Progenitor cell of endocrine pancreas (in vitro differentiated cells): ENCODE measurements around the gene RETREG3. TPM values are rescaled to one million over a fixed set of nuclear protein-coding genes. Genes with fewer than 3 reads are reported as not detected.

Experiments
- DNase-seq: peaks from one replicate; pipeline ENCODE4 v3.0.0; 2021; ENCODE audit warnings: low spot score; ENCODE audit not compliant: unreplicated experiment
- H3K27ac Mint-ChIP-seq: 2 replicates; pipeline ENCODE4 v1.8.0; 2021; ENCODE audit warnings: mild to moderate bottlenecking, moderate library complexity, mixed read lengths
- H3K27me3 Mint-ChIP-seq: 2 replicates; pipeline ENCODE4 v1.8.0; 2021; ENCODE audit warnings: mixed read lengths
- H3K36me3 Mint-ChIP-seq: 2 replicates; pipeline ENCODE4 v1.8.0; 2022; ENCODE audit warnings: mixed read lengths; ENCODE audit not compliant: insufficient read depth
- H3K4me1 Mint-ChIP-seq: 2 replicates; pipeline ENCODE4 v1.8.0; 2021; ENCODE audit warnings: low read depth, mixed read lengths
- H3K4me3 Mint-ChIP-seq: 2 replicates; pipeline ENCODE4 v1.8.0; 2021; ENCODE audit warnings: low read depth, mild to moderate bottlenecking, moderate library complexity, mixed read lengths
- H3K9me3 Mint-ChIP-seq: 2 replicates; pipeline ENCODE4 v1.8.0; 2021; ENCODE audit warnings: low read depth, mixed read lengths
- CTCF ChIP-seq: fragments of 200-600 bp; sonication (generic); IDR thresholded peaks from one replicate; pipeline ENCODE4 v1.5.0; 2021; ENCODE audit warnings: antibody characterized with exemption, mild to moderate bottlenecking; ENCODE audit not compliant: unreplicated experiment
- total RNA-seq: library from RNA; stranded (reverse); gene quantifications from 2 replicates; pipeline ENCODE4 v1.2.1, GENCODE V29; 2021

RETREG3 gene
- total RNA-seq, 1 donor from 2014 or later: 80.5 TPM

GRCh38 chr17:42537826-42538451 lies 71.2 kb downstream of the RETREG3 start:
- Mint-ChIP-seq H3K36me3 (peaks cover 9% of the 10 kb centered on the region), H3K27me3 (peaks cover 6% of the 10 kb centered on the region), H3K4me3 (peak overlapping the region; percentile 60), H3K9me3 (no peaks in the 10 kb centered on the region), H3K4me1 (peaks cover 16% of the 10 kb centered on the region), H3K27ac (no peak overlapping the region)
- DNase-seq: no peak
- no peak for TF ChIP-seq CTCF

GRCh38 chr17:42537156-42537805 lies 71.9 kb downstream of the RETREG3 start:
- Mint-ChIP-seq H3K9me3 (no peaks in the 10 kb centered on the region), H3K4me3 (peak overlapping the region; percentile 73), H3K36me3 (peaks cover 7% of the 10 kb centered on the region), H3K4me1 (peaks cover 16% of the 10 kb centered on the region), H3K27ac (no peak overlapping the region), H3K27me3 (peaks cover 6% of the 10 kb centered on the region)
- no peak for TF ChIP-seq CTCF
- no peak for DNase-seq

- Mint-ChIP-seq H3K4me1 (peaks cover 19% of the 10 kb centered on the region), H3K27me3 (peaks cover 6% of the 10 kb centered on the region), H3K4me3 (peak overlapping the region; percentile 73), H3K9me3 (no peaks in the 10 kb centered on the region), H3K36me3 (peaks cover 7% of the 10 kb centered on the region), H3K27ac (peak overlapping the region; percentile 87)
- no peak for TF ChIP-seq CTCF
- DNase-seq: peak; percentile 49
These were observed 72.6 kb downstream of the RETREG3 start for GRCh38 chr17:42536372-42537155.

- peak; percentile 72 for DNase-seq
- H3K36me3 Mint-ChIP-seq: peaks cover 5% of the 10 kb centered on the region
- peak within 1 kb of the TSS; percentile 73 for H3K4me3 Mint-ChIP-seq
- peaks cover 21% of the 10 kb centered on the region for H3K4me1 Mint-ChIP-seq
- peak within 1 kb of the TSS; percentile 87 for H3K27ac Mint-ChIP-seq
- no peaks in the 10 kb centered on the region for H3K9me3 Mint-ChIP-seq
- peaks cover 6% of the 10 kb centered on the region for H3K27me3 Mint-ChIP-seq
- no peak for TF ChIP-seq CTCF
These were observed 73.2 kb downstream of the RETREG3 start, which contains the start of gene NAGLU for GRCh38 chr17:42536048-42536371. Gene NAGLU, plus strand, starts transcription at chr17:42536241. Its CDS starts 32 bp downstream, at chr17:42536273.
